ENCODE data around the gene PIEZO1. TPM values are rescaled to one million over a fixed set of nuclear protein-coding genes. Genes with fewer than 3 reads are reported as not detected.
A peak's percentile ranks its signal among the peaks of the same experiment; 100 is the strongest.

The PIEZO1 gene
- total and polyA plus RNA-seq, 9 of the 15 experiments (the other 6 are each of a cell fraction or from before 2014, with no cell fraction given) = 3.6 to 432 (median 131) TPM

GRCh38 chr16:88770461-88771293 lies 14.3 kb downstream of the PIEZO1 start (continued):
- TF ChIP-seq, protein P1, sequence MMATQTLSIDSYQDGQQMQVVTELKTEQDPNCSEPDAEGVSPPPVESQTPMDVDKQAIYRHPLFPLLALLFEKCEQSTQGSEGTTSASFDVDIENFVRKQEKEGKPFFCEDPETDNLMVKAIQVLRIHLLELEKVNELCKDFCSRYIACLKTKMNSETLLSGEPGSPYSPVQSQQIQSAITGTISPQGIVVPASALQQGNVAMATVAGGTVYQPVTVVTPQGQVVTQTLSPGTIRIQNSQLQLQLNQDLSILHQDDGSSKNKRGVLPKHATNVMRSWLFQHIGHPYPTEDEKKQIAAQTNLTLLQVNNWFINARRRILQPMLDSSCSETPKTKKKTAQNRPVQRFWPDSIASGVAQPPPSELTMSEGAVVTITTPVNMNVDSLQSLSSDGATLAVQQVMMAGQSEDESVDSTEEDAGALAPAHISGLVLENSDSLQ (IDR thresholded peaks at IDR 0.05) = peak; percentile 94
- TF ChIP-seq HCFC1 (IDR thresholded peaks at IDR 0.05; ENCODE audit: low read depth, low read length) = 0 out of 2 replicates have a peak, but pooled peaks have one; percentile 37
- no peak for TF ChIP-seq ZNF41 (CRISPR knock-in tag; conservative IDR thresholded peaks at IDR 0.05)
- TF ChIP-seq MCM2 (IDR thresholded peaks at IDR 0.05; ENCODE audit: low read depth) = no peak
- peak; percentile 85 for TF ChIP-seq ZBTB7A (IDR thresholded peaks at IDR 0.05; ENCODE audit: borderline replicate concordance, control insufficient read depth, low read depth, low read length)
- TF ChIP-seq ZBTB49 (CRISPR knock-in tag; IDR thresholded peaks at IDR 0.05; ENCODE audit: borderline replicate concordance) = no peak
- TF ChIP-seq ATF6 (CRISPR knock-in tag; IDR thresholded peaks at IDR 0.05) = no peak
- TF ChIP-seq CBFA2T2 (conservative IDR thresholded peaks at IDR 0.05) = peak; percentile 36
- peak in 1 of 2 experiments; percentile 71; a peak in 1 of 4 replicates for TF ChIP-seq SRF (CRISPR knock-in tag; IDR thresholded peaks at IDR 0.05)
- TF ChIP-seq BCOR (IDR thresholded peaks at IDR 0.05) = no peak; the same call in 1 of the 2 replicates
- no peak for TF ChIP-seq KDM1A (IDR thresholded peaks at IDR 0.05)
- peak; percentile 80; the same call in 1 of the 2 replicates for TF ChIP-seq FOXP1 (CRISPR knock-in tag; IDR thresholded peaks at IDR 0.05)
- no peak for TF ChIP-seq RFX5 (IDR thresholded peaks at IDR 0.05; ENCODE audit: low read depth, low read length)
- TF ChIP-seq ARID1B (IDR thresholded peaks at IDR 0.05) = peak; percentile 86
- peak; percentile 75 for TF ChIP-seq MYNN (IDR thresholded peaks at IDR 0.05)
- TF ChIP-seq MYNN (CRISPR knock-in tag; IDR thresholded peaks at IDR 0.05) = no peak
- TF ChIP-seq ZNF140 (CRISPR knock-in tag; IDR thresholded peaks at IDR 0.05) = no peak
- TF ChIP-seq, protein P2, sequence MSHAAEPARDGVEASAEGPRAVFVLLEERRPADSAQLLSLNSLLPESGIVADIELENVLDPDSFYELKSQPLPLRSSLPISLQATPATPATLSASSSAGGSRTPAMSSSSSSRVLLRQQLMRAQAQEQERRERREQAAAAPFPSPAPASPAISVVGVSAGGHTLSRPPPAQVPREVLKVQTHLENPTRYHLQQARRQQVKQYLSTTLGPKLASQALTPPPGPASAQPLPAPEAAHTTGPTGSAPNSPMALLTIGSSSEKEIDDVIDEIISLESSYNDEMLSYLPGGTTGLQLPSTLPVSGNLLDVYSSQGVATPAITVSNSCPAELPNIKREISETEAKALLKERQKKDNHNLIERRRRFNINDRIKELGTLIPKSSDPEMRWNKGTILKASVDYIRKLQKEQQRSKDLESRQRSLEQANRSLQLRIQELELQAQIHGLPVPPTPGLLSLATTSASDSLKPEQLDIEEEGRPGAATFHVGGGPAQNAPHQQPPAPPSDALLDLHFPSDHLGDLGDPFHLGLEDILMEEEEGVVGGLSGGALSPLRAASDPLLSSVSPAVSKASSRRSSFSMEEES (CRISPR knock-in tag; IDR thresholded peaks at IDR 0.05) = peak; percentile 27; the same call in 1 of the 2 replicates
- TF ChIP-seq, protein P3, sequence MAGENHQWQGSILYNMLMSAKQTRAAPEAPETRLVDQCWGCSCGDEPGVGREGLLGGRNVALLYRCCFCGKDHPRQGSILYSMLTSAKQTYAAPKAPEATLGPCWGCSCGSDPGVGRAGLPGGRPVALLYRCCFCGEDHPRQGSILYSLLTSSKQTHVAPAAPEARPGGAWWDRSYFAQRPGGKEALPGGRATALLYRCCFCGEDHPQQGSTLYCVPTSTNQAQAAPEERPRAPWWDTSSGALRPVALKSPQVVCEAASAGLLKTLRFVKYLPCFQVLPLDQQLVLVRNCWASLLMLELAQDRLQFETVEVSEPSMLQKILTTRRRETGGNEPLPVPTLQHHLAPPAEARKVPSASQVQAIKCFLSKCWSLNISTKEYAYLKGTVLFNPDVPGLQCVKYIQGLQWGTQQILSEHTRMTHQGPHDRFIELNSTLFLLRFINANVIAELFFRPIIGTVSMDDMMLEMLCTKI (IDR thresholded peaks at IDR 0.05; ENCODE audit: partially characterized antibody) = no peak
- TF ChIP-seq ZNF324 (CRISPR knock-in tag; IDR thresholded peaks at IDR 0.05) = no peak
